ENCODE data around the gene GALNS.

GALNS gene

GRCh38 chr16:88813269-88814143, 43.2 kb downstream of the GALNS start:
- no peak for DNase-seq

GRCh38 chr16:88812513-88813268, 44.1 kb downstream of the GALNS start:
- DNase-seq = peak in 1 of 2 experiments; percentile 67

GRCh38 chr16:88811769-88812512, 44.8 kb downstream of the GALNS start, which contains the start of gene APRT:
APRT (minus strand) TSS chr16:88811928; CDS start chr16:88811899, 29 bp downstream.
- DNase-seq = peak; percentile 99 to 100

GRCh38 chr16:88810912-88811768, 45.6 kb downstream of the GALNS start:
- DNase-seq = peak; percentile 82 to 83

- DNase-seq = peak; percentile 74 to 79
Measured at GRCh38 chr16:88810166-88810911, 46.4 kb downstream of the GALNS start.

GRCh38 chr16:88809676-88810165, 47.0 kb downstream of the GALNS start:
- peak; percentile 57 to 60 for DNase-seq

- peak; percentile 59 to 60 for DNase-seq
Measured at GRCh38 chr16:88809068-88809675, 47.6 kb downstream of the GALNS start.

- peak; percentile 37 to 40 for DNase-seq
Measured at GRCh38 chr16:88807626-88808453, 48.9 kb downstream of the GALNS start.

GRCh38 chr16:88807142-88807625, 49.6 kb downstream of the GALNS start:
- peak; percentile 37 to 40 for DNase-seq

- peak in 1 of 2 experiments; percentile 36 for DNase-seq
Measured at GRCh38 chr16:88806491-88807111, 50.1 kb downstream of the GALNS start.

- no peak for DNase-seq
Measured at GRCh38 chr16:88805887-88806393, 50.8 kb downstream of the GALNS start.

GRCh38 chr16:88805340-88805715, 51.4 kb downstream of the GALNS start:
- DNase-seq = no peak

- DNase-seq = peak; percentile 61 to 71
Measured at GRCh38 chr16:88804552-88805339, 52.0 kb downstream of the GALNS start.

- peak in 1 of 2 experiments; percentile 46 for DNase-seq
Measured at GRCh38 chr16:88804173-88804551, 52.6 kb downstream of the GALNS start.

GRCh38 chr16:88803264-88803987, 53.3 kb downstream of the GALNS start, which contains the start of gene CDT1:
CDT1 (plus strand) TSS chr16:88803789; CDS start chr16:88803832, 43 bp downstream.
- peak; percentile 92 to 95 for DNase-seq

- no peak for DNase-seq
Measured at GRCh38 chr16:88800277-88800592, 56.5 kb downstream of the GALNS start.

- no peak for DNase-seq
Measured at GRCh38 chr16:88799569-88800276, 57.0 kb downstream of the GALNS start.
